Right atrium auricular region (tissue), 2 donors: ENCODE results near the gene BABAM2. TPM values are rescaled to one million over a fixed set of nuclear protein-coding genes. Genes with fewer than 3 reads are reported as not detected.

Experiments
- microRNA-seq, 2 donors: library from miRNA; unstranded; fragments of <30 nt; microRNA quantifications; one replicate each; pipeline ENCODE4, GENCODE V29; 2016 to 2017; ENCODE audit warnings: borderline number of aligned reads in 2 of 2, borderline replicate concordance in 1 of 2
- total RNA-seq, 2 donors: library from RNA; depleted of rRNA; stranded (reverse); fragments of >200 nt; gene quantifications; one replicate each; pipeline ENCODE4 v1.1.0, GENCODE V29; 2016

The BABAM2 gene
- total RNA-seq, 2 donors from 2014 or later, result 58.8 to 60.6 TPM

Small RNA genes lying within 50 kb of the gene (microRNA-seq; reads per million reads assigned to microRNA genes)
- 0 reads per million in 2 donors for gene MIR4263

Other genes starting within 250 kb of the BABAM2 start
- gene SUPT7L, start 227.1 kb upstream of the BABAM2 start, total RNA-seq, result 10 to 100 TPM; 16.1 to 25.0 TPM
- gene SLC4A1AP, start 226.8 kb upstream of the BABAM2 start, total RNA-seq, result 10 to 100 TPM; 18.0 to 18.2 TPM
- gene MRPL33, start 119.0 kb upstream of the BABAM2 start, total RNA-seq, result 100 to 1,000 TPM; 270 to 370 TPM
- gene RBKS, start 342 bp upstream of the BABAM2 start, total RNA-seq, result 1 to 10 TPM; 1.6 to 2.1 TPM